Liver (tissue), 9 donors: ENCODE data around the gene ADCYAP1. TPM values are rescaled to one million over a fixed set of nuclear protein-coding genes. Genes with fewer than 3 reads are reported as not detected.

Experiments used
- DNase-seq: peaks from one replicate; pipeline ENCODE4 v3.0.0-alpha.2; 2017; ENCODE audit warnings: low spot score
- H3K27ac ChIP-seq, 2 donors: one replicate each; pipeline ENCODE4 v1.7.0; 2013; ENCODE audit warnings: inconsistent platforms in 2 of 2, low read length in 2 of 2, control low read depth in 1 of 2, low read depth in 1 of 2, mild to moderate bottlenecking in 1 of 2
- H3K27me3 ChIP-seq, 4 donors: one replicate each; pipeline versions ENCODE4 v1.6.1 to v1.7.0; 2013; ENCODE audit warnings: low read length in 3 of 4, inconsistent platforms in 1 of 4, mild to moderate bottlenecking in 1 of 4, moderate library complexity in 1 of 4; ENCODE audit not compliant: control insufficient read depth in 4 of 4, insufficient read depth in 4 of 4
- H3K36me3 ChIP-seq, 4 donors: one replicate each; pipeline versions ENCODE4 v1.6.1 to v1.7.0; 2013; ENCODE audit warnings: low read length in 3 of 4, mild to moderate bottlenecking in 3 of 4, low read depth in 1 of 4, moderate library complexity in 1 of 4; ENCODE audit not compliant: control insufficient read depth in 4 of 4, insufficient read depth in 3 of 4
- H3K4me1 ChIP-seq, 4 donors: one replicate each; pipeline versions ENCODE4 v1.6.1 to v1.7.0; 2013; ENCODE audit warnings: low read length in 3 of 4, mild to moderate bottlenecking in 3 of 4, moderate library complexity in 1 of 4; ENCODE audit not compliant: control insufficient read depth in 4 of 4, insufficient read depth in 4 of 4
- H3K4me3 ChIP-seq, 3 donors: one replicate each; pipeline versions ENCODE4 v1.6.1 to v1.7.0; 2013; ENCODE audit warnings: low read length in 3 of 3, control low read depth in 1 of 3, low read depth in 1 of 3, mild to moderate bottlenecking in 1 of 3
- H3K9ac ChIP-seq, 2 donors: one replicate each; pipeline ENCODE4 v1.7.0; 2013; ENCODE audit warnings: low read length in 2 of 2, mild to moderate bottlenecking in 2 of 2, moderate library complexity in 2 of 2, control low read depth in 1 of 2, low read depth in 1 of 2
- H3K9me3 ChIP-seq, 4 donors: one replicate each; pipeline versions ENCODE4 v1.6.1 to v1.7.0; 2013; ENCODE audit warnings: low read length in 3 of 4; ENCODE audit not compliant: control insufficient read depth in 4 of 4
- ATF3 ChIP-seq: IDR thresholded peaks from 2 replicates; pipeline ENCODE4 v1.6.1; 2016; ENCODE audit warnings: antibody characterized with exemption
- EGR1 ChIP-seq, 2 donors: IDR thresholded peaks; 2 replicates each; pipeline ENCODE4 v1.6.1; 2016 to 2018; ENCODE audit warnings: antibody characterized with exemption in 2 of 2, low read depth in 2 of 2
- FOXA1 ChIP-seq: IDR thresholded peaks from 2 replicates; pipeline ENCODE4 v1.6.1; 2016; ENCODE audit warnings: antibody characterized with exemption
- FOXA2 ChIP-seq: IDR thresholded peaks from 2 replicates; pipeline ENCODE4 v1.6.1; 2016; ENCODE audit warnings: antibody characterized with exemption
- GABPA ChIP-seq, 2 donors: IDR thresholded peaks in 1 of 2; conservative IDR thresholded peaks in 1 of 2; 2 replicates each; pipeline ENCODE4 v1.6.1; 2016; ENCODE audit warnings: antibody characterized with exemption in 2 of 2, mild to moderate bottlenecking in 1 of 2, moderate library complexity in 1 of 2
- HNF4A ChIP-seq, 2 donors: conservative IDR thresholded peaks; 2 replicates each; pipeline ENCODE4 v1.6.1; 2016; ENCODE audit warnings: antibody characterized with exemption in 2 of 2, mild to moderate bottlenecking in 2 of 2
- HNF4G ChIP-seq: IDR thresholded peaks from 2 replicates; pipeline ENCODE4 v1.6.1; 2016; ENCODE audit warnings: antibody characterized with exemption
- JUND ChIP-seq, 2 donors: IDR thresholded peaks; 2 replicates each; pipeline ENCODE4 v1.6.1; 2016; ENCODE audit warnings: antibody characterized with exemption in 2 of 2
- MAX ChIP-seq: IDR thresholded peaks from 2 replicates; pipeline ENCODE4 v1.6.1; 2016; ENCODE audit warnings: antibody characterized with exemption
- NR2F2 ChIP-seq: IDR thresholded peaks from 2 replicates; pipeline ENCODE4 v1.6.1; 2016; ENCODE audit warnings: antibody characterized with exemption
- RAD21 ChIP-seq, 2 donors: IDR thresholded peaks; 2 replicates each; pipeline ENCODE4 v1.6.1; 2016; ENCODE audit warnings: antibody characterized with exemption in 2 of 2, mild to moderate bottlenecking in 2 of 2
- REST ChIP-seq: IDR thresholded peaks from 2 replicates; pipeline ENCODE4 v1.6.1; 2016; ENCODE audit warnings: antibody characterized with exemption, mild to moderate bottlenecking
- RXRA ChIP-seq, 2 donors: IDR thresholded peaks; 2 replicates each; pipeline ENCODE4 v1.6.1; 2017 to 2018; ENCODE audit warnings: antibody characterized with exemption in 2 of 2, mild to moderate bottlenecking in 1 of 2
- TAF1 ChIP-seq: conservative IDR thresholded peaks from 2 replicates; pipeline ENCODE4 v1.6.1; 2016; ENCODE audit warnings: antibody characterized with exemption, mild to moderate bottlenecking
- YY1 ChIP-seq: IDR thresholded peaks from 2 replicates; pipeline ENCODE4 v1.6.1; 2016; ENCODE audit warnings: antibody characterized with exemption, mild to moderate bottlenecking
- WGBS: extraction: QIAGEN DNeasy Blood & Tissue Kit; methylation state at CpG from one replicate; pipeline ENCODE4 v1.1.7; 2013; 5-methylcytosine and 5-hydroxymethylcytosine counted together
- polyA plus RNA-seq, 2 donors: library from polyadenylated mRNA; stranded (reverse) in 1 of 2; unstranded in 1 of 2; fragments of 200-250 nt in 1 of 2; fragments of >200 nt in 1 of 2; fragmentation: Nextera tagmentation in 1 of 2; extraction: Ambion mirVana in 1 of 2; gene quantifications; one replicate each; pipeline versions ENCODE4 v1.2.1 to v1.2.3, GENCODE V29; 2013 to 2015
- total RNA-seq, 2 donors: library from RNA; depleted of rRNA; stranded (reverse); fragments of >200 nt; gene quantifications; one replicate each; pipeline ENCODE4 v1.2.3, GENCODE V29; 2014
- TF ChIP-seq, protein P1 (sequence below): fragments of 150-350 bp; IDR thresholded peaks from 2 replicates; pipeline ENCODE4 v1.5.1; 2017; ENCODE audit warnings: improper control_type of control experiment, low read depth, low read length; ENCODE audit not compliant: missing input control
- TF ChIP-seq, protein P2 (sequence below): IDR thresholded peaks from 2 replicates; pipeline ENCODE4 v1.6.1; 2016; ENCODE audit warnings: antibody characterized with exemption
- donor health status: healthy.
- donor health status: healthy.
- donor health status: healthy.
- donor health status: healthy.
- donor health status: healthy.

The ADCYAP1 gene
- total and polyA plus RNA-seq, 4 donors, result 0.02 to 0.08 TPM; not detected in 2

DNA sequence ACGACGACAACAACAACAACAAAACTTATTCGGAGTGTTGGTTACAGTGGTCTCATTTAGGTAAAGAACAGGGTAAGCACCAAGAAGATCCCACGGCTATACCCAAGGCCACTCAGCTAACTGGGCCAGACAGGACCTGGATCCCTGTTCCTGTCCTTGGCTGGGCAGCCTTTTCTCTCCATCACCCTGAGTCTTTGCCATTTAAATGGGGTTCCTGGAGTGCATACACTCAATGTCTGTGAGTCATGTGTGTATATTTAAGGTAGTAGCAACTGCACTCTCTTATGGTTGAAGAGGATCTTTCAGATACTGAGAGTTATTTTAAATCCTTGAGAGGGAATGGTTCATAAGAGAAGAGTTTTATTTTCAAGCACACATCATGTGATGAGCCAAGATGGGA, 35.3 kb downstream of the ADCYAP1 start:
- Histone ChIP-seq H3K4me3 (no peak overlapping the region), H3K27me3 (peaks cover 0 to 3% (median 0%) of the 10 kb centered on the region in 4 donors)

GRCh38 chr18:941331-941730, 36.7 kb downstream of the ADCYAP1 start:
- no peak overlapping the region for H3K9ac ChIP-seq
- DNase-seq, result no peak
- no peaks in the 10 kb centered on the region for H3K36me3 ChIP-seq
- TF ChIP-seq HNF4A (conservative IDR thresholded peaks at IDR 0.05), result no peak
- H3K27me3 ChIP-seq, result no peaks in the 10 kb centered on the region
- no peaks in the 10 kb centered on the region for H3K9me3 ChIP-seq
- H3K4me1 ChIP-seq, result no peaks in the 10 kb centered on the region
- 78% methylated on average over 2 of the region's 2 CpGs for WGBS
- H3K27ac ChIP-seq, result no peak overlapping the region
- H3K4me3 ChIP-seq, result no peak overlapping the region

More for the DNA sequence above, 35.3 kb downstream of the ADCYAP1 start:
- WGBS, result 85% methylated on average over 4 of the region's 4 CpGs
- Histone ChIP-seq H3K4me1 (no peaks in the 10 kb centered on the region), H3K36me3 (no peaks in the 10 kb centered on the region), H3K9ac (no peak overlapping the region), H3K9me3 (no peaks in the 10 kb centered on the region), H3K27ac (no peak overlapping the region)
- no peak for DNase-seq
- TF ChIP-seq HNF4A (conservative IDR thresholded peaks at IDR 0.05) (no peak), TAF1 (no peak), REST (no peak), EGR1 (IDR thresholded peaks at IDR 0.05; ENCODE audit: low read depth in 2 of 2) (no peak), RXRA (IDR thresholded peaks at IDR 0.05) (no peak), JUND (IDR thresholded peaks at IDR 0.05) (no peak), YY1 (no peak), FOXA2 (no peak), RAD21 (IDR thresholded peaks at IDR 0.05) (no peak), NR2F2 (no peak), MAX (no peak), FOXA1 (no peak)
- TF ChIP-seq, protein P1, sequence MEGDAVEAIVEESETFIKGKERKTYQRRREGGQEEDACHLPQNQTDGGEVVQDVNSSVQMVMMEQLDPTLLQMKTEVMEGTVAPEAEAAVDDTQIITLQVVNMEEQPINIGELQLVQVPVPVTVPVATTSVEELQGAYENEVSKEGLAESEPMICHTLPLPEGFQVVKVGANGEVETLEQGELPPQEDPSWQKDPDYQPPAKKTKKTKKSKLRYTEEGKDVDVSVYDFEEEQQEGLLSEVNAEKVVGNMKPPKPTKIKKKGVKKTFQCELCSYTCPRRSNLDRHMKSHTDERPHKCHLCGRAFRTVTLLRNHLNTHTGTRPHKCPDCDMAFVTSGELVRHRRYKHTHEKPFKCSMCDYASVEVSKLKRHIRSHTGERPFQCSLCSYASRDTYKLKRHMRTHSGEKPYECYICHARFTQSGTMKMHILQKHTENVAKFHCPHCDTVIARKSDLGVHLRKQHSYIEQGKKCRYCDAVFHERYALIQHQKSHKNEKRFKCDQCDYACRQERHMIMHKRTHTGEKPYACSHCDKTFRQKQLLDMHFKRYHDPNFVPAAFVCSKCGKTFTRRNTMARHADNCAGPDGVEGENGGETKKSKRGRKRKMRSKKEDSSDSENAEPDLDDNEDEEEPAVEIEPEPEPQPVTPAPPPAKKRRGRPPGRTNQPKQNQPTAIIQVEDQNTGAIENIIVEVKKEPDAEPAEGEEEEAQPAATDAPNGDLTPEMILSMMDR, result no peak

DNA sequence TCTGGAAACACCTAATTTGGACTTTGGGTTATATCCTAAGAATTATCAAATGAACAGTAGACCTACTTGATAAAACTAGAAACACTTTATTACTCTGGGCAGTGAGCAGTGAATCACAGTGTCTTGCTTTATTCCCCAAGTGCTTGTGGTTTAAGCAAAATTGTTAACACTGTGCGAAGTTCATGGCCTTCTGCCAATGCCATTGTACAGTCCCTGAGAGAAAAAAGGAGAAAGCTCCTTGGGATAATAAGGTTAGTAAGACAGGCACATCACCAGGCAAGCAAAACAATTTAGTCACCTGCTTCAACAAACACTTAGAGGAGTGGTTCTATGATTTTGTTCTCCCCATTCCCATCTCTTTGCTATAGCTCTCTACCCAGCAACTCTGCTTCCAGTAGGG, 39.8 kb downstream of the ADCYAP1 start:
- no peak for DNase-seq
- no peaks in the 10 kb centered on the region for H3K27me3 ChIP-seq
- no peak overlapping the region for H3K4me3 ChIP-seq
- no peaks in the 10 kb centered on the region for H3K9me3 ChIP-seq
- no peaks in the 10 kb centered on the region for H3K36me3 ChIP-seq
- WGBS, result 56% methylated on average over 1 of the region's 1 CpG
- H3K4me1 ChIP-seq, result no peaks in the 10 kb centered on the region
- H3K27ac ChIP-seq, result no peak overlapping the region
- no peak overlapping the region for H3K9ac ChIP-seq
- TF ChIP-seq GABPA (IDR thresholded peaks at IDR 0.05 in 1 of 2, conservative IDR thresholded peaks at IDR 0.05 in 1 of 2) (no peak), RAD21 (IDR thresholded peaks at IDR 0.05) (no peak), JUND (IDR thresholded peaks at IDR 0.05) (no peak), REST (no peak), HNF4A (conservative IDR thresholded peaks at IDR 0.05) (no peak), NR2F2 (no peak), YY1 (no peak), EGR1 (IDR thresholded peaks at IDR 0.05; ENCODE audit: low read depth in 2 of 2) (no peak), ATF3 (no peak), FOXA1 (no peak), FOXA2 (no peak), HNF4G (no peak)
- TF ChIP-seq, protein P2, sequence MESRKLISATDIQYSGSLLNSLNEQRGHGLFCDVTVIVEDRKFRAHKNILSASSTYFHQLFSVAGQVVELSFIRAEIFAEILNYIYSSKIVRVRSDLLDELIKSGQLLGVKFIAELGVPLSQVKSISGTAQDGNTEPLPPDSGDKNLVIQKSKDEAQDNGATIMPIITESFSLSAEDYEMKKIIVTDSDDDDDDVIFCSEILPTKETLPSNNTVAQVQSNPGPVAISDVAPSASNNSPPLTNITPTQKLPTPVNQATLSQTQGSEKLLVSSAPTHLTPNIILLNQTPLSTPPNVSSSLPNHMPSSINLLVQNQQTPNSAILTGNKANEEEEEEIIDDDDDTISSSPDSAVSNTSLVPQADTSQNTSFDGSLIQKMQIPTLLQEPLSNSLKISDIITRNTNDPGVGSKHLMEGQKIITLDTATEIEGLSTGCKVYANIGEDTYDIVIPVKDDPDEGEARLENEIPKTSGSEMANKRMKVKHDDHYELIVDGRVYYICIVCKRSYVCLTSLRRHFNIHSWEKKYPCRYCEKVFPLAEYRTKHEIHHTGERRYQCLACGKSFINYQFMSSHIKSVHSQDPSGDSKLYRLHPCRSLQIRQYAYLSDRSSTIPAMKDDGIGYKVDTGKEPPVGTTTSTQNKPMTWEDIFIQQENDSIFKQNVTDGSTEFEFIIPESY, result no peak
